Lung microvascular endothelial cell (primary cell): ENCODE data around the gene TGFBRAP1. TPM values are rescaled to one million over a fixed set of nuclear protein-coding genes. Genes with fewer than 3 reads are reported as not detected.
"Not testable (repeated sequence)": the region's sequence is repeated elsewhere in the genome, so short reads cannot be mapped to it uniquely, and the experiment has no call there.

ENCODE experiments used
- DNase-seq, 2 donors: peaks; one replicate each; pipeline versions ENCODE4 v3.0.0 to v3.0.0-alpha.2; 2010; ENCODE audit warnings: low read depth in 2 of 2
- total RNA-seq: library from RNA; depleted of rRNA; stranded (reverse); fragments of >200 nt; gene quantifications from 2 replicates; pipeline ENCODE4 v1.2.1, GENCODE V29; 2014

Gene TGFBRAP1
- total RNA-seq, 1 donor from 2014 or later = 64.1 TPM

- DNase-seq = peak; percentile 76 to 95
These were observed 55.5 kb downstream of the TGFBRAP1 start for GRCh38 chr2:105274046-105274445.

DNA sequence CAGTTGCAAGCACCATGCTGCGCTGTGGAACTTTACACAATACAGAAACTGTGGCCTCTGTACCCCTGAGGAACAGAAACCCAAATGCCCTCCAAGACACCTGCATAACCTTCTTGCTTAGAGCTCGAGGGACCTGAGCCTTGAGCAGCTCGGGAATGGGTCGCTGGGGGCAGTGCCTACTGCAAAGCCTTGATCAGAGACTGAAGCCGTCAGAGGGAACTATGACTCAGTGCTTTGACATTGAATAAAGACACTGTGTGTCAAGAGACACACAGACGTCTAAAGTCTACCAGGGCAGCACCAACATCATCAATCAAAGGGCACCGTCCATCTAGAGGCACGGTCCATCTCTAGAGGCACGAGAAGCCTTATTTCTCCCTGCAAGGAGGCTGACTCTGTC lies 57.4 kb downstream of the TGFBRAP1 start:
- DNase-seq = peak in 1 of 2 donors; percentile 31

- DNase-seq = no peak
These were observed 58.0 kb downstream of the TGFBRAP1 start for GRCh38 chr2:105271393-105272045.

DNA sequence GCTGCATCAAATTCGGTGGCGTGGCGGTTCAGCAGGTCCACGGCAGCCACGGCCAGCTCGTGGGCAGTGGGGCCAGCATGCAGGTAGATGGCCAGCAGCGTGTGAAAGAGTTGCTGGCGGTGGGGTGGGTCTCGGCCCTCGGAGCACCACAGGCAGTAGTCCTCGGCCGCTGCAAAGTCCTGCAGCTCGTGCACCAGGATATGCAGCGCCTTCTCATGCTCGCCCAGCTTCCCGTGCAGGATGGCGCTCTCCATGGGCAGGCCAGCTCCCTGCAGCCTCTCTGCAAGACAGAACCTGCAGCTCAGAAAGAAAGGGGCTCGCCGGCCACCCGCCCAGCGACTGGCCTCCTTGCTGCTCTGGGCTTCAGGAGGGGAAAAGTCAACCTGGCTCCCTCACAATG lies 60.1 kb downstream of the TGFBRAP1 start:
- DNase-seq = no peak

GRCh38 chr2:105262651-105263091 lies 66.9 kb downstream of the TGFBRAP1 start:
- DNase-seq = no peak

DNA sequence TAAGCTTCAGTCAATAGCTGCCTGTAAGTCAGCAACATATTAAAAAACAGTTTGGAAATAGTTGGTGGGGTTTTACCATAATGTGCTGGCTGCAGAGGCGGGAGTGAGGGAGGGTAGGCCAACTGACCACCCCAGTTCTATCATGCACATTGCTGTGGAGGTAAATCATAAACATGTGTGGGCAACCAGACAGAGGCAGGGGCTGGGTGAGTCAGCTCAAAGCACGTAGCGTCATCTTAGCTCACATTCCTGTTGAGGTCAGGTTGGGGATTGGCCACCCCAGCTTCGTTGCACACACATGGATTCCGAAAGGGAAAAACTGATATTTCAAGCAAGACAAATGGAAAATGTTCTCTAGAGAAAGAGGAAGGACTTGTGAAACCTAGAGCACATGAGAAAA lies 68.5 kb downstream of the TGFBRAP1 start:
- DNase-seq = peak in 1 of 2 donors; percentile 15

DNA sequence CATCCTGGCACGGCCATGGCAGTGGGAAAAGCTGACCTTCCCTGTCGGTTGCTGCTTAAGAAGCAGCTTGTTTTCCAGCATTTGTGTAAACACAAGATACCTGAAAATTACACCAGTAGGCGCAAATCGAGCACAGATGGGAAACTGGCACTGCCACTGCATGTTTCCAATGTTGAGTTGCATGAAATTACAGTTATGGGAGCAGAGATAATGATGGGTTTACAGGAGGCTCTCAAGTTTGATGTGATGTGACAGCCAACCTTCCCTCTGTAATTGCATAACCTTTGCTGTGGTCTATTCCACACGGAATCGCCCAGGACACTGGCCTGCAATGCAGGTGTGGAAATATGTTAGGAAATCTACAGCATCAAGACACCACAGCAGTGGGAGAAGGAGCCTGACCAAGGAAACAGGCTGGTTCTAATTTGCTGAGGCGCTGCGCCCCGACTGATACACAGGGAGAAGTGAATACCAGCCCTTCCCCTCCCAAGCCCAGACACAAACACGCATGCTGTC lies 70.6 kb downstream of the TGFBRAP1 start:
- no peak for DNase-seq

- DNase-seq = peak in 1 of 2 donors; percentile 42
These were observed 71.6 kb downstream of the TGFBRAP1 start for GRCh38 chr2:105257981-105258380.

- DNase-seq = no peak
These were observed 73.0 kb downstream of the TGFBRAP1 start for GRCh38 chr2:105256431-105257047.

- DNase-seq = no peak
These were observed 73.6 kb downstream of the TGFBRAP1 start for GRCh38 chr2:105255979-105256378.

GRCh38 chr2:105254531-105255210 lies 74.9 kb downstream of the TGFBRAP1 start:
- no peak for DNase-seq

DNA sequence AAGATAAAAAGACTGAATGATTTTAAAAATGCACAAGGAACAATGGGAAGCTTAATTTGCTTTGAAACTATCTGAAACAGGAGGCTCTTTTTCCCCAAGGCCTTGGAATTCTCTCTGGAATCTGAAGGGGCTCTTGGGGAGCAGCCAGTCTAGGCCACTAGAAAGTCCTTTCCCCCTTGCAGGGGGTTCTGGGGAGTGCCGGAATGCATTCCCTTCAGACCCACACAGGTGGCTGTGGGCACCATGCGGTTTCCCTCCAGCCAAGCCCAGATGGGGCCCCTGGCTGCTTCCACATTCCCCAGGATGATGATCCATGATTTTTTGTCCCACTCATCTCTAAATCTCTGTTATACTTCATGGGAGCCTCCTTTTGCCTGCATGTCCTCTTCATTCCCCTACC lies 77.3 kb downstream of the TGFBRAP1 start:
- DNase-seq = no peak

DNA sequence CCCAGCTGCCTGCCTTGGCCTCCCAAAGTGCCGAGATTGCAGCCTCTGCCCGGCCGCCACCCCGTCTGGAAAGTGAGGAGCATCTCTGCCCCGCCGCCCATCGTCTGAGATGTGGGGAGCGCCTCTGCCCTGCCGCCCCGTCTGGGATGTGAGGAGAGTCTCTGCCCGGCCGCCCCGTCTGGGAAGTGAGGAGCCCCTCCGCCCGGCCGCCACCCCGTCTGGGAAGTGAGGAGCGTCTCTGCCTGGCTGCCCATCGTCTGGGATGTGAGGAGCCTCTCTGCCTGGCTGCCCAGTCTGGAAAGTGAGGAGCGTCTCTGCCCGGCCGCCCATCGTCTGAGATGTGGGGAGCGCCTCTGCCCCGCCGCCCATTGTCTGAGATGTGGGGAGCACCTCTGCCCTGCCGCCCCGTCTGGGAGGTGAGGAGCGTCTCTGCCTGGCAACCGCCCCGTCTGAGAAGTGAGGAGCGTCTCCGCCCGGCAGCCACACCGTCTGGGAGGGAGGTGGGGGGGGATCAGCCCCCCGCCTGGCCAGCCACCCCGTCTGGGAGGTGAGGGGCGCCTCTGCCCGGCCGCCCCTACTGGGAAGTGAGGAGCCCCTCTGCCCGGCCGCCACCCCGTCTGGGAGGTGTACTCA lies 78.4 kb downstream of the TGFBRAP1 start:
- DNase-seq = not testable (repeated sequence)

DNA sequence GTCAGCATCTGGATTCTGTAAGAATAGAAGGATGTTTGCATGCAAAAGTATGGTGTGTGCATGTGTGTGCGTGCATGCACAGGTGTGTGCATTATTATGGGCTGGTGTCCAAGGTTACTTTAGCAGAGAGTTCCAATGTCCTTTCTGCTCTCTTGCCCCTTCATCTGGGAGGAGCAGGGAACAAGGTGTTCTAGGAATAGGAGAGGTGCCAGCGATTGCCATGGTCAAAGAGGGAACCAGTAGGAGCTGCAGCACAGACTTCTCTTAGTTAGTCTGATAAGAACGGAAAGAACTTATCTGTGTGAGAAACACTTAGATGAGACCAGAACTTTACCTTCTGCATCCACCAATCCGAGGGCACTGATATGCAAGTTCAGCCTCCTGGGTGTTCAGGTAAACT lies 79.6 kb downstream of the TGFBRAP1 start:
- no peak for DNase-seq

DNA sequence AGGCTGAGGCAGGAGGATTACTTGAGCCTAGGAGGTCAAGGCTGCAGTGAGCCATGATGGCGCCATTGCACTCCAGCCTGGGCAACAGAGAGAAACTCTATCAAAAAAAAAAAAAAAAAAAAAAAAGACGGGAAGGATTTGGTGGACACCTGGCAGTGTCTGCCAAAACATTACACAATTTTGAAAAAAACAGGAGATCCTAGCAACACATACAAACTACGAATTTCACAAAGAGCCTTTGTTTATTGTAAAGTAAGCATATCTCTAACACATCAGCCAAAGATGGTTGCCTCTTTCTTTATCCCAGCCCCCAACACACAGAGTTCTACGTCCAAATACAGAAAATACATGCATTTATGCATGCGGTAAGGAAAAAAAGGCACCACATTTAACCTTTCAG lies 80.4 kb downstream of the TGFBRAP1 start:
- no peak for DNase-seq

GRCh38 chr2:105248316-105249070 lies 81.0 kb downstream of the TGFBRAP1 start:
- DNase-seq = no peak

- no peak for DNase-seq
These were observed 85.1 kb downstream of the TGFBRAP1 start for GRCh38 chr2:105244451-105244850.

GRCh38 chr2:105243961-105244360 lies 85.6 kb downstream of the TGFBRAP1 start:
- peak in 1 of 2 donors; percentile 18 for DNase-seq

DNA sequence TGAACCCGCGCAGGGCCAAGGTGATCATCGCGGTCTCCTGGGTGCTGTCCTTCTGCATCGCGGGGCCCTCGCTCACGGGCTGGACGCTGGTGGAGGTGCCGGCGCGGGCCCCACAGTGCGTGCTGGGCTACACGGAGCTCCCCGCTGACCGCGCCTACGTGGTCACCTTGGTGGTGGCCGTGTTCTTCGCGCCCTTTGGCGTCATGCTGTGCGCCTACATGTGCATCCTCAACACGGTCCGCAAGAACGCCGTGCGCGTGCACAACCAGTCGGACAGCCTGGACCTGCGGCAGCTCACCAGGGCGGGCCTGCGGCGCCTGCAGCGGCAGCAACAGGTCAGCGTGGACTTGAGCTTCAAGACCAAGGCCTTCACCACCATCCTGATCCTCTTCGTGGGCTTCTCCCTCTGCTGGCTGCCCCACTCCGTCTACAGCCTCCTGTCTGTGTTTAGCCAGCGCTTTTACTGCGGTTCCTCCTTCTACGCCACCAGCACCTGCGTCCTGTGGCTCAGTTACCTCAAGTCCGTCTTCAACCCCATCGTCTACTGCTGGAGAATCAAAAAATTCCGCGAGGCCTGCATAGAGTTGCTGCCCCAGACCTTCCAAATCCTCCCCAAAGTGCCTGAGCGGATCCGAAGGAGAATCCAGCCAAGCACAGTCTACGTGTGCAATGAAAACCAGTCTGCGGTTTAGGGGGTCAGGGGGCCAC lies 87.1 kb downstream of the TGFBRAP1 start:
- no peak for DNase-seq

DNA sequence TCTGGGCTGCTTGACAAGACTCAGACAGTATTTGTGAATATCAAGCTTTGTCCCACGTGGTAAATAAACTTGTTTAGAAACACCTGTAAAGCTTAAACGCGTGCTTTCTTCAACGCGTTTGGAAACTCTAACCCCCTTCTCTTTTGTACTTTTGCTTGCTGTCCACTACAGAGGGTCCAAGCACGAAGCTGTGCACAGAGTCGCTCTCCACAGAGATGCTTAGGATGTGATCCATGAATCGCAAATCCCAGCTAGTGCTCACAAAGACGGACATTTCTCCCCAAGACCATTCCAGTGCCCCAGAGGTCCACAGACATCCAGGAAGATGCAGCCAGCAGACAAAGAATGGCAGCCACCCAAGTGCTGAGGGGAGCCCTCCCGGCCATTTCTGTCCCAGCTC lies 88.1 kb downstream of the TGFBRAP1 start, which contains the start of gene GPR45:
GPR45 (plus strand) TSS at position 301 of the 400 bp plus-strand sequence. CDS start 116 bp downstream, outside the sequence.
- no peak for DNase-seq
